ES-I3 (cell line): Measurements from ENCODE around the gene GCFC2.

Source experiments
- H3K36me3 ChIP-seq: 2 replicates; pipeline ENCODE4 v1.6.1; 2013; ENCODE audit warnings: mild to moderate bottlenecking, low read length, control low read depth, moderate library complexity; ENCODE audit not compliant: insufficient read depth
- H3K4me1 ChIP-seq: 2 replicates; pipeline ENCODE4 v1.6.1; 2013; ENCODE audit warnings: mild to moderate bottlenecking, control low read depth, low read length; ENCODE audit not compliant: insufficient read depth
- H3K9ac ChIP-seq: 2 replicates; pipeline ENCODE4 v1.6.1; 2013; ENCODE audit warnings: low read depth, mild to moderate bottlenecking, low read length, moderate library complexity
- H3K9me3 ChIP-seq: 2 replicates; pipeline ENCODE4 v1.6.1; 2013; ENCODE audit warnings: mild to moderate bottlenecking, low read length, moderate library complexity; ENCODE audit not compliant: control insufficient read depth, insufficient read depth

The GCFC2 gene

GRCh38 chr2:75632091-75632701 is 78.5 kb downstream of the GCFC2 start:
- Histone ChIP-seq H3K4me1 (no peaks in the 10 kb centered on the region), H3K9ac (no peak overlapping the region), H3K36me3 (no peaks in the 10 kb centered on the region), H3K9me3 (0 out of 2 replicates have a peak, but pooled peaks cover 4% of the 10 kb centered on the region)

GRCh38 chr2:75627902-75628504 is 82.7 kb downstream of the GCFC2 start:
- H3K9me3 ChIP-seq, result no peaks in the 10 kb centered on the region
- no peaks in the 10 kb centered on the region for H3K36me3 ChIP-seq
- H3K4me1 ChIP-seq, result no peaks in the 10 kb centered on the region
- no peak overlapping the region for H3K9ac ChIP-seq

- H3K9ac ChIP-seq, result no peak overlapping the region
- no peaks in the 10 kb centered on the region for H3K36me3 ChIP-seq
- no peaks in the 10 kb centered on the region for H3K4me1 ChIP-seq
- no peaks in the 10 kb centered on the region for H3K9me3 ChIP-seq
Measured at GRCh38 chr2:75622929-75623328, 87.8 kb downstream of the GCFC2 start.

GRCh38 chr2:75622500-75622899 is 88.2 kb downstream of the GCFC2 start:
- Histone ChIP-seq H3K4me1 (no peaks in the 10 kb centered on the region), H3K9ac (no peak overlapping the region), H3K36me3 (no peaks in the 10 kb centered on the region), H3K9me3 (no peaks in the 10 kb centered on the region)

- Histone ChIP-seq H3K4me1 (no peaks in the 10 kb centered on the region), H3K9ac (no peak overlapping the region), H3K36me3 (no peaks in the 10 kb centered on the region), H3K9me3 (no peaks in the 10 kb centered on the region)
Measured at GRCh38 chr2:75621228-75621627, 89.5 kb downstream of the GCFC2 start.

GRCh38 chr2:75619956-75620740 is 90.6 kb downstream of the GCFC2 start:
- Histone ChIP-seq H3K9me3 (no peaks in the 10 kb centered on the region), H3K4me1 (no peaks in the 10 kb centered on the region), H3K9ac (no peak overlapping the region), H3K36me3 (no peaks in the 10 kb centered on the region)

- no peaks in the 10 kb centered on the region for H3K4me1 ChIP-seq
- H3K36me3 ChIP-seq, result no peaks in the 10 kb centered on the region
- no peaks in the 10 kb centered on the region for H3K9me3 ChIP-seq
- no peak overlapping the region for H3K9ac ChIP-seq
Measured at GRCh38 chr2:75616933-75617332, 93.8 kb downstream of the GCFC2 start.

GRCh38 chr2:75616406-75616805 is 94.3 kb downstream of the GCFC2 start:
- Histone ChIP-seq H3K9me3 (no peaks in the 10 kb centered on the region), H3K36me3 (no peaks in the 10 kb centered on the region), H3K9ac (no peak overlapping the region), H3K4me1 (no peaks in the 10 kb centered on the region)

GRCh38 chr2:75614162-75614651 is 96.5 kb downstream of the GCFC2 start:
- Histone ChIP-seq H3K9ac (no peak overlapping the region), H3K9me3 (no peaks in the 10 kb centered on the region), H3K4me1 (no peaks in the 10 kb centered on the region), H3K36me3 (no peaks in the 10 kb centered on the region)

- H3K36me3 ChIP-seq, result no peaks in the 10 kb centered on the region
- peaks cover 6% of the 10 kb centered on the region; the same call in 1 of the 2 replicates for H3K4me1 ChIP-seq
Measured at GRCh38 chr2:75612862-75613243, 97.9 kb downstream of the GCFC2 start.

More at GRCh38 chr2:75612862-75613243, 97.9 kb downstream of the GCFC2 start:
- Histone ChIP-seq H3K9ac (no peak overlapping the region), H3K9me3 (no peaks in the 10 kb centered on the region)
